Endothelial cell of umbilical vein (primary cell): Measurements from ENCODE around the gene C1QTNF9B. TPM values are rescaled to one million over a fixed set of nuclear protein-coding genes. Genes with fewer than 3 reads are reported as not detected.

Experiments used
- BruUV-seq: library from RNA; stranded (reverse); fragments of 400-500 nt; replicated peaks from 2 replicates; lab custom pipeline; 2021; lab: Mats Ljungman, UMichigan
- CTCF ChIA-PET: fragments of 300-600, 350-600 bp; sonication (Branson Sonifier 250); formaldehyde crosslinking; loops from one replicate; lab custom pipeline; 2021; ENCODE audit warnings: antibody characterized with exemption, inconsistent platforms; lab: Charles Lee
- POLR2A ChIA-PET: fragments of 300-600, 350-600 bp; sonication (Branson Sonifier 250); formaldehyde crosslinking; loops from one replicate; lab custom pipeline; 2021; ENCODE audit warnings: antibody characterized with exemption, inconsistent platforms; lab: Charles Lee
- DNase-seq: peaks from one replicate; pipeline ENCODE4 v3.0.0-alpha.2; 2011; ENCODE audit warnings: low read depth, low spot score
- FAIRE-seq: peaks from 2 replicates; lab custom pipeline; 2011; peaks lifted over from hg19 to GRCh38; lab: Jason Lieb, UNC
- H2AFZ ChIP-seq: 2 replicates; pipeline ENCODE4 v1.6.0; 2012; ENCODE audit warnings: low read depth, low read length, control low read depth, inconsistent platforms
- H3K27ac ChIP-seq: 2 replicates; pipeline ENCODE4 v1.5.1; 2011; ENCODE audit warnings: low read depth, mild to moderate bottlenecking, control low read depth, low read length, moderate library complexity; ENCODE audit not compliant: insufficient read depth
- H3K27me3 ChIP-seq, 2 experiments: 2 replicates each; pipeline versions ENCODE4 v1.6.0 to v1.6.1; 2011; ENCODE audit warnings: low read length in 2 of 2, mixed read lengths in 1 of 2; ENCODE audit not compliant: control insufficient read depth in 2 of 2, insufficient read depth in 2 of 2
- H3K36me3 ChIP-seq, 2 experiments: 2 replicates in 1 of 2; 3 replicates in 1 of 2; pipeline ENCODE4 v1.5.1; 2011; ENCODE audit warnings: low read length in 2 of 2, mild to moderate bottlenecking in 1 of 2, moderate library complexity in 1 of 2; ENCODE audit not compliant: control insufficient read depth in 2 of 2, insufficient read depth in 2 of 2; ENCODE audit errors: extremely low read depth in 1 of 2
- H3K4me1 ChIP-seq: 3 replicates; pipeline ENCODE4 v1.5.1; 2011; ENCODE audit warnings: mild to moderate bottlenecking, low read length; ENCODE audit not compliant: control insufficient read depth, insufficient read depth; ENCODE audit errors: extremely low read depth
- H3K4me2 ChIP-seq: 2 replicates; pipeline ENCODE4 v1.6.1; 2011; ENCODE audit warnings: low read length, control low read depth, mixed read lengths; ENCODE audit not compliant: insufficient read depth
- H3K4me3 ChIP-seq, 3 experiments: fragments of 200-600 bp in 1 of 3; sonication (generic), shearing (Covaris generic) in 1 of 3; replicated peaks in 1 of 3; 2 replicates each; pipeline ENCODE4 v1.5.1; 2011 to 2016; ENCODE audit warnings: control low read depth in 3 of 3, low read length in 3 of 3, mild to moderate bottlenecking in 2 of 3, inconsistent platforms in 1 of 3, low read depth in 1 of 3, moderate library complexity in 1 of 3; ENCODE audit not compliant: insufficient read depth in 1 of 3
- H3K79me2 ChIP-seq: 2 replicates; pipeline ENCODE4 v1.6.0; 2012; ENCODE audit warnings: low read length, inconsistent platforms; ENCODE audit not compliant: control insufficient read depth, insufficient read depth
- H3K9ac ChIP-seq: replicated peaks from 2 replicates; pipeline ENCODE3; 2011; ENCODE audit warnings: low read length, control low read depth; ENCODE audit not compliant: insufficient read depth; ENCODE audit errors: extremely low read depth
- H3K9me1 ChIP-seq: replicated peaks from 3 replicates; pipeline ENCODE4 v1.6.0; 2011; ENCODE audit warnings: mild to moderate bottlenecking, low read length; ENCODE audit not compliant: control insufficient read depth, insufficient read depth; ENCODE audit errors: extremely low read depth
- H3K9me3 ChIP-seq: replicated peaks from 2 replicates; pipeline ENCODE4 v1.5.1; 2012; ENCODE audit warnings: low read length, inconsistent platforms; ENCODE audit not compliant: control insufficient read depth, insufficient read depth
- H4K20me1 ChIP-seq: replicated peaks from 2 replicates; pipeline ENCODE3; 2011; ENCODE audit warnings: mild to moderate bottlenecking, low read length; ENCODE audit not compliant: control insufficient read depth, insufficient read depth; ENCODE audit errors: extremely low read depth
- EZH2 ChIP-seq: IDR thresholded peaks from 2 replicates; pipeline ENCODE4 v1.6.1; 2012; ENCODE audit warnings: borderline replicate concordance, low read depth, mild to moderate bottlenecking, moderate library complexity, low read length, inconsistent platforms; ENCODE audit not compliant: severe bottlenecking
- GATA2 ChIP-seq: IDR thresholded peaks from 2 replicates; pipeline ENCODE4 v1.7.0; 2011; ENCODE audit warnings: low read depth, mild to moderate bottlenecking, moderate library complexity, mixed read lengths, low read length; ENCODE audit not compliant: insufficient read length, insufficient read depth
- JUN ChIP-seq: IDR thresholded peaks from 2 replicates; pipeline ENCODE4 v1.6.1; 2011; ENCODE audit warnings: borderline replicate concordance, low read depth; ENCODE audit not compliant: insufficient read length, insufficient read depth
- POLR2A ChIP-seq: IDR thresholded peaks from 2 replicates; pipeline ENCODE4 v1.6.1; 2012; ENCODE audit warnings: low read depth, mild to moderate bottlenecking, control low read depth, low read length
- POLR2AphosphoS5 ChIP-seq: IDR thresholded peaks from 2 replicates; pipeline ENCODE4 v1.6.1; 2012; ENCODE audit warnings: low read depth, mild to moderate bottlenecking, control low read depth, low read length, moderate library complexity; ENCODE audit not compliant: insufficient read depth
- dilution Hi-C: fragments of 300-500 bp; cut with MboI; formaldehyde crosslinking; loops from one replicate; pipeline ENCODE4 v1.15.0; 2019; ENCODE audit warnings: low sequenced_read_pairs; ENCODE audit not compliant: extremely low pct_ligation_motif_present
- intact Hi-C: fragments of 100-400 bp; cut with micrococcal nuclease; formaldehyde crosslinking; loops from one replicate; pipeline ENCODE4 v1.10.0; 2022
- polyA plus RNA-seq, 4 experiments: library from polyadenylated mRNA; depleted of rRNA in 3 of 4; stranded (reverse) in 3 of 4; unstranded in 1 of 4; fragments of >200 nt; gene quantifications; 2 replicates each; pipeline versions ENCODE4 v1.2.1 to v1.2.3, GENCODE V29; 2011 to 2012; ENCODE audit warnings: missing spikeins in 1 of 4
- total RNA-seq: library from RNA; stranded (reverse); gene quantifications from 2 replicates; pipeline ENCODE4 v1.2.3, GENCODE V29; 2021
- TF ChIP-seq, protein P1 (sequence below), 2 donors: IDR thresholded peaks; 1 replicate in 1 of 2; 2 replicates in 1 of 2; pipeline ENCODE4 v1.5.1; 2011; ENCODE audit warnings: low read length in 2 of 2, mild to moderate bottlenecking in 2 of 2, moderate library complexity in 2 of 2, control low read depth in 1 of 2, inconsistent platforms in 1 of 2, low read depth in 1 of 2; ENCODE audit not compliant: insufficient read depth in 1 of 2; ENCODE audit errors: extremely low read depth in 1 of 2

C1QTNF9B gene
- total and polyA plus RNA-seq, 2 donors (not counting 3 experiments of a cell fraction or from before 2014, with no cell fraction given) = 0.06 TPM; not detected in 1

DNA sequence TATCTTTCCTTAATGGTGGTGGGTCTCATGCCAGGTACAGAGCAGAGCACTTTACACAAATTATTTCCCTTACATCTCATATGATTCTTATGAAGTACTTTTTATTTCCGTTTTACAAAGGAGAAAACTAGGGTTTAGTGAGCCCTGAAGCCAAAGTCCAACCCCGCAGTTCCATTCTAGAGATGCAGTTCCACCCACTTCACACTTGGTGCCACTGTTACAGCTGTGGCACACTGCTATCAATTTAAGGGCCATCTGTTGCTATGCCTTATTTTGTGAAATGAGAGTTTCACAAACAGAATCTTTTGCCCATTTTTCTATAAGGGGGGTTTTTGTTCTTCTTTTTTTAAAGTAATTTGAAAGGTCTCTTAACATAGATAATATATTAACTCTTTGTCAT, 21.0 kb downstream of the C1QTNF9B start:
- TF ChIP-seq POLR2A (no peak), EZH2 (no peak), GATA2 (no peak), JUN (no peak), POLR2AphosphoS5 (no peak)
- TF ChIP-seq, protein P1, sequence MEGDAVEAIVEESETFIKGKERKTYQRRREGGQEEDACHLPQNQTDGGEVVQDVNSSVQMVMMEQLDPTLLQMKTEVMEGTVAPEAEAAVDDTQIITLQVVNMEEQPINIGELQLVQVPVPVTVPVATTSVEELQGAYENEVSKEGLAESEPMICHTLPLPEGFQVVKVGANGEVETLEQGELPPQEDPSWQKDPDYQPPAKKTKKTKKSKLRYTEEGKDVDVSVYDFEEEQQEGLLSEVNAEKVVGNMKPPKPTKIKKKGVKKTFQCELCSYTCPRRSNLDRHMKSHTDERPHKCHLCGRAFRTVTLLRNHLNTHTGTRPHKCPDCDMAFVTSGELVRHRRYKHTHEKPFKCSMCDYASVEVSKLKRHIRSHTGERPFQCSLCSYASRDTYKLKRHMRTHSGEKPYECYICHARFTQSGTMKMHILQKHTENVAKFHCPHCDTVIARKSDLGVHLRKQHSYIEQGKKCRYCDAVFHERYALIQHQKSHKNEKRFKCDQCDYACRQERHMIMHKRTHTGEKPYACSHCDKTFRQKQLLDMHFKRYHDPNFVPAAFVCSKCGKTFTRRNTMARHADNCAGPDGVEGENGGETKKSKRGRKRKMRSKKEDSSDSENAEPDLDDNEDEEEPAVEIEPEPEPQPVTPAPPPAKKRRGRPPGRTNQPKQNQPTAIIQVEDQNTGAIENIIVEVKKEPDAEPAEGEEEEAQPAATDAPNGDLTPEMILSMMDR (IDR thresholded peaks at IDR 0.05; ENCODE audit: extremely low read depth in 1 of 2, insufficient read depth in 1 of 2, low read depth in 1 of 2, low read length in 2 of 2) = peak; percentile 30 to 34
- dilution Hi-C loops (no loop called here), intact Hi-C loops (no loop called here)
- Histone ChIP-seq H4K20me1 (no peaks in the 10 kb centered on the region), H3K9me1 (no peaks in the 10 kb centered on the region), H3K4me2 (no peak overlapping the region), H2AFZ (no peak overlapping the region), H3K27me3 (no peaks in the 10 kb centered on the region), H3K36me3 (peaks cover 0 to 4% of the 10 kb centered on the region in 2 experiments), H3K4me1 (no peaks in the 10 kb centered on the region), H3K27ac (no peak overlapping the region), H3K9ac (no peak overlapping the region), H3K4me3 (no peak overlapping the region), H3K79me2 (no peaks in the 10 kb centered on the region), H3K9me3 (no peaks in the 10 kb centered on the region)
- POLR2A ChIA-PET = interaction anchor here (0.5 kb wide), 1 partner anchor 365 kb away, joined by 8 read pairs; no protein-coding TSS in a partner anchor
- DNase-seq = no peak
- CTCF ChIA-PET = interaction anchor here (1.0 to 1.7 kb wide), 2 partner anchors 84 to 352 kb away, joined by 4 to 6 read pairs; no protein-coding TSS in a partner anchor
- FAIRE-seq = no peak
- BruUV-seq = no TSS peak
